Measurements from ENCODE around the gene EPG5. TPM values are rescaled to one million over a fixed set of nuclear protein-coding genes. Genes with fewer than 3 reads are reported as not detected.

The EPG5 gene
- total and polyA plus RNA-seq, 10 of the 15 experiments (the other 5 are each of a cell fraction or from before 2014, with no cell fraction given): 1.9 to 27.7 (median 9.0) TPM

GRCh38 chr18:45845410-45845809, 121.7 kb downstream of the EPG5 start:
- H3K79me2 ChIP-seq (ENCODE audit: control insufficient read depth, insufficient read depth, low read length): no peaks in the 10 kb centered on the region
- POLR2A ChIA-PET: no interaction called here
- H3K9me3 ChIP-seq (replicated peaks; ENCODE audit: control insufficient read depth, insufficient read depth, low read length): no peaks in the 10 kb centered on the region
- intact Hi-C loops (cut with micrococcal nuclease; ENCODE audit: unreplicated experiment): no loop called here
- in situ Hi-C loops (cut with MboI): no loop called here
- FAIRE-seq (no peak), DNase-seq (ENCODE audit: low read depth, low spot score) (no peak), ATAC-seq (no peak)
- H3K27me3 ChIP-seq (replicated peaks in 1 of 2; ENCODE audit: control insufficient read depth in 2 of 2, insufficient read depth in 2 of 2, low read length in 1 of 2): no peaks in the 10 kb centered on the region
- WGBS (ENCODE audit: insufficient coverage, insufficient replicate concordance, low lambda C conversion rate, missing lambda C conversion rate): 86% methylated on average over 8 of the region's 8 CpGs
- H4K20me1 ChIP-seq (ENCODE audit: control insufficient read depth, insufficient read depth): no peaks in the 10 kb centered on the region
- H3K9ac ChIP-seq (ENCODE audit: control insufficient read depth, insufficient read depth, low read length): no peak overlapping the region
- H2AFZ ChIP-seq (ENCODE audit: control insufficient read depth, low read depth, low read length): no peak overlapping the region
- H3K27ac ChIP-seq (ENCODE audit: control insufficient read depth, insufficient read depth): no peak overlapping the region
- SMC1A ChIA-PET (ENCODE audit: uncharacterized antibody, unreplicated experiment): no interaction called here
- TF ChIP-seq SREBF2 (IDR thresholded peaks at IDR 0.05; ENCODE audit: low read length) (no peak), NBN (IDR thresholded peaks at IDR 0.05) (no peak), DPF2 (IDR thresholded peaks at IDR 0.05) (no peak), USF1 (IDR thresholded peaks at IDR 0.05; ENCODE audit: borderline replicate concordance, extremely low read length, insufficient read depth, low read depth, low read length) (no peak), ZZZ3 (IDR thresholded peaks at IDR 0.05; ENCODE audit: control insufficient read depth, insufficient read length, low read depth) (no peak), CHD2 (IDR thresholded peaks at IDR 0.05; ENCODE audit: borderline replicate concordance, low read depth, low read length) (no peak)
- TF ChIP-seq, protein P1, sequence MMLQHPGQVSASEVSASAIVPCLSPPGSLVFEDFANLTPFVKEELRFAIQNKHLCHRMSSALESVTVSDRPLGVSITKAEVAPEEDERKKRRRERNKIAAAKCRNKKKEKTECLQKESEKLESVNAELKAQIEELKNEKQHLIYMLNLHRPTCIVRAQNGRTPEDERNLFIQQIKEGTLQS (IDR thresholded peaks at IDR 0.05; ENCODE audit: borderline replicate concordance, extremely low read depth, low read depth, low read length): no peak
- H3K36me3 ChIP-seq (ENCODE audit: control insufficient read depth in 2 of 2, insufficient read depth in 2 of 2, low read length in 1 of 2): no peaks in the 10 kb centered on the region
- peaks cover 9% of the 10 kb centered on the region; the same call in 1 of the 2 replicates for H3K4me1 ChIP-seq (ENCODE audit: control insufficient read depth, insufficient read depth, low read length)
- CTCF ChIA-PET: interaction anchor here (1.4 kb wide), 1 partner anchor 13 kb away, joined by 3 read pairs; no protein-coding TSS in a partner anchor
- H3K4me3 ChIP-seq: no peak overlapping the region
- no peak overlapping the region for H3K4me2 ChIP-seq (ENCODE audit: control insufficient read depth, insufficient read depth)
- RAD21 ChIA-PET (ENCODE audit: unreplicated experiment): interaction anchor here (0.6 kb wide), 1 partner anchor 337 kb away, joined by 3 read pairs; no protein-coding TSS in a partner anchor
- no TSS peak for BruUV-seq (replicated peaks)
